ENCODE measurements around the gene FNIP2. TPM values are rescaled to one million over a fixed set of nuclear protein-coding genes. Genes with fewer than 3 reads are reported as not detected.

The FNIP2 gene
- polyA plus RNA-seq, 1 of the 3 experiments (the other 2 are of a cell fraction): 0.97 TPM

GRCh38 chr4:158860856-158861255, 92.0 kb downstream of the FNIP2 start:
- DNase-seq: no peak
- H3F3A ChIP-seq (replicated peaks; ENCODE audit: insufficient read depth): peaks cover 8% of the 10 kb centered on the region
- peaks cover 0 to 11% of the 10 kb centered on the region in 2 experiments; a peak in 2 of 4 replicates for H3K4me1 ChIP-seq (ENCODE audit: control insufficient read depth in 1 of 2, insufficient read depth in 2 of 2, low read depth in 1 of 2, low read length in 1 of 2)
- no peak overlapping the region for H3K9ac ChIP-seq
- no peaks in the 10 kb centered on the region for H3K79me2 ChIP-seq (ENCODE audit: insufficient read depth)
- H4K20me1 ChIP-seq (ENCODE audit: insufficient read depth): no peaks in the 10 kb centered on the region
- no peak for TF ChIP-seq USF2 (IDR thresholded peaks at IDR 0.05; ENCODE audit: borderline replicate concordance, low read depth, low read length)
- TF ChIP-seq REST (IDR thresholded peaks at IDR 0.05; ENCODE audit: low read depth, low read length): no peak
- no peak for TF ChIP-seq RCOR1 (IDR thresholded peaks at IDR 0.05; ENCODE audit: low read length)
- TF ChIP-seq NFIC (IDR thresholded peaks at IDR 0.05; ENCODE audit: borderline replicate concordance): no peak
- TF ChIP-seq TAF1 (IDR thresholded peaks at IDR 0.05; ENCODE audit: borderline replicate concordance, low read depth, low read length): no peak
- TF ChIP-seq FOXM1 (IDR thresholded peaks at IDR 0.05; ENCODE audit: low read depth): no peak
- TF ChIP-seq POLR2AphosphoS5 (IDR thresholded peaks at IDR 0.05; ENCODE audit: low read depth, low read length): no peak
- no peak for TF ChIP-seq EZH2phosphoT487 (IDR thresholded peaks at IDR 0.05; ENCODE audit: borderline replicate concordance, low read depth)
- no peak for TF ChIP-seq CTCF (IDR thresholded peaks at IDR 0.05)
- no peak for TF ChIP-seq FOXJ3 (CRISPR knock-in tag; IDR thresholded peaks at IDR 0.05)
- TF ChIP-seq SMC3 (IDR thresholded peaks at IDR 0.05; ENCODE audit: low read depth, low read length): no peak
- no peak for TF ChIP-seq NRF1 (IDR thresholded peaks at IDR 0.05; ENCODE audit: low read depth, low read length)
- H3K9me3 ChIP-seq: no peaks in the 10 kb centered on the region
- H3K9me2 ChIP-seq: no peaks in the 10 kb centered on the region
- H3K4me2 ChIP-seq: no peak overlapping the region
- no peaks in the 10 kb centered on the region for H3K27me3 ChIP-seq (ENCODE audit: insufficient read depth)
- CTCF ChIA-PET: interaction anchor here (0.9 to 3.0 kb wide), 4 partner anchors 9 to 342 kb away, joined by 3 to 11 read pairs (median 8); no protein-coding TSS in a partner anchor
- 98% methylated on average over 5 of the region's 5 CpGs for WGBS (ENCODE audit: low lambda C conversion rate)
- H3K36me3 ChIP-seq (replicated peaks in 1 of 2; ENCODE audit: control insufficient read depth in 1 of 2, insufficient read depth in 2 of 2, low read length in 1 of 2): peaks cover 25 to 26% of the 10 kb centered on the region in 2 experiments
- POLR2A ChIA-PET: no interaction called here
- no peak overlapping the region for H2AFZ ChIP-seq (ENCODE audit: low read depth)
- H3K27ac ChIP-seq (ENCODE audit: low read depth in 2 of 2, low read length in 1 of 2): no peak overlapping the region
- no peak overlapping the region for H3K4me3 ChIP-seq (ENCODE audit: low read depth in 2 of 2, low read length in 1 of 2)

All from SK-N-SH (cell line).